ENCODE data around the gene SPECC1. TPM values are rescaled to one million over a fixed set of nuclear protein-coding genes. Genes with fewer than 3 reads are reported as not detected.

Gene SPECC1
- total RNA-seq, 2 experiments from 2014 or later, result 9.6 to 10.3 TPM

GRCh38 chr17:20273741-20274500, 264.8 kb downstream of the SPECC1 start:
- Mint-ChIP-seq H3K4me1 (peaks cover 65% of the 10 kb centered on the region), H3K36me3 (ENCODE audit: low read depth) (no peaks in the 10 kb centered on the region), H3K9me3 (no peaks in the 10 kb centered on the region), H3K27me3 (no peaks in the 10 kb centered on the region), H3K4me3 (no peak overlapping the region), H3K27ac (peak overlapping the region; percentile 69)
- ChIA-PET POLR2A (no interaction called here), CTCF (no interaction called here)
- DNase-seq, result no peak

DNA sequence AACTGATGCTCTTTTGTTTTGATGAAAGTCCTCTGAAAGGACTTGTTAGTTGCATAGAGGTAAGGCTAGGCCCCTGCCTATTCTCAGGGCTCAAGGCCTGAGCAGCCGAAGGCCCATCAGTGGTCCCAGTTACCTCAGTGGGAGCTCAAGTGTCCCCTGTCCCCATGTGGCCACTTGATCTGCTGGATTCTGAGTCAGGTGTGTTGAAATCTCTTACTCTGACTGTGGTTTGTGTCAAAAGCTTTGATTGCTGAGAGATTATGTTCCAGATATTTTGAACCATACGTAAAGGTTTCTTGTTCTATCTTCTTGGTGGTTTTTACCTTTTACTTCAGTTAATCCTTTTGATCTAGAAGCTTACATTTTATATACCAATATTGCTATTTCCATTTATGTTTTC, 266.5 kb downstream of the SPECC1 start:
- Mint-ChIP-seq H3K9me3 (no peaks in the 10 kb centered on the region), H3K27ac (peak overlapping the region; percentile 52), H3K36me3 (ENCODE audit: low read depth) (no peaks in the 10 kb centered on the region), H3K4me3 (no peak overlapping the region), H3K4me1 (peaks cover 69% of the 10 kb centered on the region), H3K27me3 (no peaks in the 10 kb centered on the region)
- CTCF ChIA-PET, result interaction anchor here (1.2 kb wide), 1 partner anchor 49 kb away, joined by 5 read pairs; no protein-coding TSS in a partner anchor
- POLR2A ChIA-PET, result no interaction called here
- no peak for DNase-seq

- no peak for DNase-seq
- peaks cover 63% of the 10 kb centered on the region for H3K4me1 Mint-ChIP-seq
- no peaks in the 10 kb centered on the region for H3K36me3 Mint-ChIP-seq (ENCODE audit: low read depth)
- H3K27me3 Mint-ChIP-seq, result no peaks in the 10 kb centered on the region
- no peaks in the 10 kb centered on the region for H3K9me3 Mint-ChIP-seq
- no peak overlapping the region for H3K4me3 Mint-ChIP-seq
- ChIA-PET CTCF (interaction anchor here (0.9 kb wide), 1 partner anchor 44 kb away, joined by 3 read pairs; no protein-coding TSS in a partner anchor), POLR2A (no interaction called here)
- H3K27ac Mint-ChIP-seq, result peak overlapping the region; percentile 52
Measured at GRCh38 chr17:20276421-20276820, 267.3 kb downstream of the SPECC1 start.

DNA sequence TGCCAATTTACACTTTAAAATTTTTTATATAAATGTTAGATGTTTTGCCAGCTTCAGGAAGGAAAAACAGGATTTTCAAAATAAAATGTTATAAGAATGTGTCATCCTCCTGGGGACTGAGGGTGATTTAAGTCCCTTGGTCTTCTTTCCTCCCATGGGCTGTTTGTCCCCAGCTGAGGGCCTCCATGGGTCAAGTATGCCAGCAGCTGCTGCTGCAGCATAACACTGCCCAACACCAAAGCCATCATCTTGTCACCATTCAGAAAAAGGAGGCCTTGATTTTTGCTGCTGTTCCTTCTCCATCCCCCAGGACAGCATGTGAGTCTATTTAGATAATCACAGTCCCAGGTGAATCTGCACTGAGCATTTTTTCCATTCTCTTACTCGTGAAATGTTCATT, 269.6 kb downstream of the SPECC1 start:
- DNase-seq, result no peak
- Mint-ChIP-seq H3K36me3 (ENCODE audit: low read depth) (no peaks in the 10 kb centered on the region), H3K9me3 (no peaks in the 10 kb centered on the region), H3K27ac (no peak overlapping the region), H3K4me3 (no peak overlapping the region), H3K4me1 (peaks cover 41% of the 10 kb centered on the region), H3K27me3 (no peaks in the 10 kb centered on the region)
- ChIA-PET CTCF (interaction anchor here (0.6 kb wide), 1 partner anchor 632 kb away, joined by 4 read pairs; no protein-coding TSS in a partner anchor), POLR2A (no interaction called here)

- Mint-ChIP-seq H3K9me3 (no peaks in the 10 kb centered on the region), H3K4me3 (no peak overlapping the region), H3K27ac (no peak overlapping the region), H3K36me3 (ENCODE audit: low read depth) (no peaks in the 10 kb centered on the region), H3K4me1 (peaks cover 34% of the 10 kb centered on the region), H3K27me3 (no peaks in the 10 kb centered on the region)
- DNase-seq, result no peak
- ChIA-PET POLR2A (no interaction called here), CTCF (no interaction called here)
Measured at GRCh38 chr17:20279631-20280030, 270.5 kb downstream of the SPECC1 start.

DNA sequence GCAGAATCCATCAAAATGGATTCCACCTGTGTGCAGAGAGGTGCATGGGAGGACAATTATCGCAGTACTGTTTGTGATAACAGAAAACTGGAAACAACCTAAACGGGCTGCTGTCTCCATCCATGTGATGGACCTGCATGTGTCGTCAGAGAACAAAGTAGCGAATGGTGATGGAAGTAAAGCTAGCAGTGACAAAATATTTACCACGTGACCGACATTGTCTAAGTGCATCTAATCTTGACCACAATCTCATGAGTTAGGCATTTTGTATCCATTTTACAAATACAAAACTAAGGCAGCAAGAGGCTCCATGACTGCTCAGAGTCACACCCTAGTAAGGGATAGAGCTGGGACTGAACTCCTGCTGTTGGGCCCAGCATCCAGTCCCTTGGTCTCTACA, 270.9 kb downstream of the SPECC1 start:
- Mint-ChIP-seq H3K4me1 (peaks cover 32% of the 10 kb centered on the region), H3K4me3 (no peak overlapping the region), H3K9me3 (no peaks in the 10 kb centered on the region), H3K27ac (no peak overlapping the region), H3K27me3 (no peaks in the 10 kb centered on the region), H3K36me3 (ENCODE audit: low read depth) (no peaks in the 10 kb centered on the region)
- DNase-seq, result no peak
- POLR2A ChIA-PET, result no interaction called here
- CTCF ChIA-PET, result no interaction called here

GRCh38 chr17:20280851-20281250, 271.7 kb downstream of the SPECC1 start:
- DNase-seq, result no peak
- POLR2A ChIA-PET, result no interaction called here

DNA sequence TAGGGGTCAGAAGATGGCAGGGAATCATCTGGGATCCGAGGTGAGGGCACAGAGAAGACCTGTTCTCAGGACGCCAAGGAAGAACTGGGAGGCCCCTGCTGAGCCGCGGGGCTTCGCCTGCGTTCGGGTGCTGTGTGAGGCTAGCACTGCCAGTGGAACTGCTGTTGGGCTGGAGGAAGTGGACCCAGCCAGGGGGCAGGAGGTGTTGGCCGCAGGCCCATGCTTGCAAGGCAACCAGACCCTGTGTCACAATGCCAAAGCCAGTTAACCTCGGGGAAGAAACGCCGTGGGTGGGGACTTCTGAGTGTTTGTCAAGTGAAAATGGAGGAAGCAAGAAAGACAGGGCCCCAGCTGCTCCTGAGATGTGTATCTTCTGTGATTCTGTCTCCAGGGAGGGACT, 272.7 kb downstream of the SPECC1 start:
- Mint-ChIP-seq H3K27me3 (no peaks in the 10 kb centered on the region), H3K36me3 (ENCODE audit: low read depth) (no peaks in the 10 kb centered on the region), H3K27ac (no peak overlapping the region), H3K4me1 (peaks cover 14% of the 10 kb centered on the region), H3K4me3 (no peak overlapping the region), H3K9me3 (no peaks in the 10 kb centered on the region)
- DNase-seq, result no peak
- ChIA-PET POLR2A (no interaction called here), CTCF (no interaction called here)

More at GRCh38 chr17:20280851-20281250, 271.7 kb downstream of the SPECC1 start:
- CTCF ChIA-PET, result no interaction called here
- Mint-ChIP-seq H3K4me1 (peaks cover 24% of the 10 kb centered on the region), H3K36me3 (ENCODE audit: low read depth) (no peaks in the 10 kb centered on the region), H3K9me3 (no peaks in the 10 kb centered on the region), H3K27ac (no peak overlapping the region), H3K4me3 (no peak overlapping the region), H3K27me3 (no peaks in the 10 kb centered on the region)

DNA sequence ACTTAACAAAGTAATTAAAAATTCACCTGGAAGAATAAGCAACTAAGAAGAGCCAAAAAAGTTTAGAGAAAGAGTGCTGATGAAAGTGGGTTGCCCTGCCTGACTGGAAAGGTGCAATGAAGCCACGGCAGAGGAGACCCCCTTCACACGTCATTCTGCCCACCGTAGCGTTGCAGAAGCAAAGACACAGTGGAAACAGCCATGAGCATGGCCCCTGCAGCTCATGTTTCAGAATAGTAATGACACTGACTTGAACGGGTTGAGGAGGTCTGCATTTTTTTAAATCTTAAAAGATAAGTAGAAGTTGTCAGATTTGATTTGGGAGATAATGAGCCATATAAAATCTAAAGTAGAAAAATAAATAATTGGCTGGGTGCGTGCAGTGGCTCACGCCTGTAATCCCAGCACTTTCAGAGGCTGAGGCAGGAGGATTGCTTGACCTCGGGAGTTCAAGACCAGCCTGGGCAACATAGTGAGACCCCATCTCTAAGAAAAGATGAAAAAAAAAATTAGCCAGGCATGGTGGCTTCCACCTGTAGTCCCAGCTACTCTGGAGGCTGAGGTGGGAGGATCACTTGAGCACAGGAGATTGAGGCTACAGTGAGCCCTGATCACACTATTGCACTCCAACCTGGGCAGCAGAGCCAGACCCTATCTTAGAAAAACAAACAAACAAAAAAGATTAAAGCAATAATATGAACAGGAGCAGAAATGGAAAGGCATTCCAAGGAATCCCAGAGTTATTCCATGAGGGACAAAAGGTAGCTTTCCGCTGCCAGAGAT, 273.6 kb downstream of the SPECC1 start:
- no peaks in the 10 kb centered on the region for H3K27me3 Mint-ChIP-seq
- POLR2A ChIA-PET, result no interaction called here
- peaks cover 13% of the 10 kb centered on the region for H3K4me1 Mint-ChIP-seq
- no peak overlapping the region for H3K27ac Mint-ChIP-seq
- H3K9me3 Mint-ChIP-seq, result no peaks in the 10 kb centered on the region
- no peak for DNase-seq
- CTCF ChIA-PET, result interaction anchor here (1.0 kb wide), 1 partner anchor 56 kb away, joined by 3 read pairs; no protein-coding TSS in a partner anchor
- H3K4me3 Mint-ChIP-seq, result no peak overlapping the region
- H3K36me3 Mint-ChIP-seq (ENCODE audit: low read depth), result no peaks in the 10 kb centered on the region

DNA sequence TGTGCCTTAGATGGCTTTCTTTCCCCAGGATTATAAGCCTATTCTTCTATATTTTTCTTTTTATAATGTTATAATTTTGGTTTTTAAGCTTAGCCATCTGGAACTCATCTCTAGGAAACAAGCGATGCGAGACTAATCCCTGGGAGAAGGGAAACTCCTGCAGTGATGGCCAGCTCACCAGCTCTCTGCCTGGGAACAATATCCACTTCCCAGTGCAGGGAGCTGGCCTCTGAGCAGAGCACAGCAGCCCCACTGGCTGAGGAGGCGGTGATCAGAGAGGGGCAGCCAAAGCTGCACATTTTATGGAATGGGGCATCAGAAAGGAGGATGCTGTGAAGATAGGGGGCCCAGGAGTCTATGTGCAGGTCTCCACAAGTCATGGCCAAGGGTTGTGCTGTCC, 274.9 kb downstream of the SPECC1 start:
- Mint-ChIP-seq H3K4me3 (no peak overlapping the region), H3K9me3 (no peaks in the 10 kb centered on the region), H3K27me3 (no peaks in the 10 kb centered on the region), H3K4me1 (peaks cover 11% of the 10 kb centered on the region), H3K27ac (no peak overlapping the region), H3K36me3 (ENCODE audit: low read depth) (no peaks in the 10 kb centered on the region)
- ChIA-PET CTCF (interaction anchor here (1.0 to 1.1 kb wide), 2 partner anchors 37 to 57 kb away, joined by 3 read pairs; no protein-coding TSS in a partner anchor), POLR2A (interaction anchor here (0.8 kb wide), 1 partner anchor 9 kb away, joined by 4 read pairs; no protein-coding TSS in a partner anchor)
- DNase-seq, result no peak

GRCh38 chr17:20284570-20285295, 275.6 kb downstream of the SPECC1 start:
- H3K27ac Mint-ChIP-seq, result no peak overlapping the region
- CTCF ChIA-PET, result interaction anchor here (1.1 kb wide), 1 partner anchor 36 kb away, joined by 3 read pairs; no protein-coding TSS in a partner anchor

DNA sequence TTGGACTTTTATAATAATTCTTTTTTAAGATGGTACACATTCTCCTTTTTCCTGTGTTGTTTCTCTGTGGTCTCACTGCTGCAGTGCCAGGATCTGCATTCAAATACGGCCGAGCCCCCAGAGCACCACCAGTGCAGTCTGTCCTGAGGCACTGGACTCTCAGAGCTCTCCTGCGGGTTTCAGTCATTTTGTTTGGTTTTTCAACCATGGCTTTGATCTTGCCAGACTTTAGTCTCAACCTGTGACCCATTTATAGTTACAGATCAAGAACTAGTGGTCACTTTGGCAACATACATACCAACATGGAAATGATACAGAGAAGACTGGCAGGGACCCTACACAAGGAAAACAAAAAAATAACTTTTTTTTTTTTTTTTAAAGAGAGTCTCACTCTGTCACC, 280.8 kb downstream of the SPECC1 start:
- no peaks in the 10 kb centered on the region for H3K27me3 Mint-ChIP-seq
- H3K36me3 Mint-ChIP-seq (ENCODE audit: low read depth), result no peaks in the 10 kb centered on the region
- DNase-seq, result no peak
- no peak overlapping the region for H3K27ac Mint-ChIP-seq
- CTCF ChIA-PET, result no interaction called here
- no peaks in the 10 kb centered on the region for H3K9me3 Mint-ChIP-seq
- no peak overlapping the region for H3K4me3 Mint-ChIP-seq
- no peaks in the 10 kb centered on the region for H3K4me1 Mint-ChIP-seq
- POLR2A ChIA-PET, result no interaction called here

More at GRCh38 chr17:20284570-20285295, 275.6 kb downstream of the SPECC1 start:
- Mint-ChIP-seq H3K36me3 (ENCODE audit: low read depth) (no peaks in the 10 kb centered on the region), H3K4me1 (peaks cover 9% of the 10 kb centered on the region), H3K9me3 (no peaks in the 10 kb centered on the region), H3K4me3 (no peak overlapping the region), H3K27me3 (no peaks in the 10 kb centered on the region)
- no peak for DNase-seq
- POLR2A ChIA-PET, result interaction anchor here (0.8 kb wide), 1 partner anchor 10 kb away, joined by 4 read pairs; no protein-coding TSS in a partner anchor

- POLR2A ChIA-PET, result no interaction called here
- H3K27ac Mint-ChIP-seq, result no peak overlapping the region
- no peaks in the 10 kb centered on the region for H3K27me3 Mint-ChIP-seq
- no peaks in the 10 kb centered on the region for H3K36me3 Mint-ChIP-seq (ENCODE audit: low read depth)
- H3K4me1 Mint-ChIP-seq, result no peaks in the 10 kb centered on the region
- DNase-seq, result no peak
- CTCF ChIA-PET, result no interaction called here
- H3K4me3 Mint-ChIP-seq, result no peak overlapping the region
- no peaks in the 10 kb centered on the region for H3K9me3 Mint-ChIP-seq
Measured at GRCh38 chr17:20291853-20292252, 282.7 kb downstream of the SPECC1 start.

Data from activated CD4-positive, alpha-beta memory T cell treated with anti-CD3 and anti-CD28 coated beads, Interleukin-2, amount 10 ng/mL, durations not matched to agents 7 days and 5 days (primary cell).